ENCODE measurements around the gene CCSAP. TPM values are rescaled to one million over a fixed set of nuclear protein-coding genes. Genes with fewer than 3 reads are reported as not detected.

The CCSAP gene
- 10.0 and 11.1 TPM in 2 replicates for total RNA-seq (2022)
- Bru-seq, nascent RNA, result percentile 70 among the genes with signal in this experiment
- percentile 70 among the genes with signal in this experiment for BruChase-seq, experiment 1, labeled RNA remaining after a 6-hour chase
- percentile 85 among the genes with signal in this experiment for BruChase-seq, experiment 2, labeled RNA remaining after a 2-hour chase
- long read RNA-seq, full-length matches to known transcripts, result 9 of 13 reads
- long read RNA-seq, partial matches to known transcripts, result 0 of 13 reads
- long read RNA-seq, other reads (novel, unspliced or antisense), result 4 of 13 reads

- Mint-ChIP-seq H3K27me3 (ENCODE audit: unreplicated experiment) (peaks cover 47% of the 10 kb centered on the region), H3K9me3 (ENCODE audit: low read depth, unreplicated experiment) (peaks cover 2% of the 10 kb centered on the region), H3K27ac (ENCODE audit: unreplicated experiment) (peak within 1 kb of the TSS; percentile 72), H3K36me3 (ENCODE audit: insufficient read depth, unreplicated experiment) (peaks cover 27% of the 10 kb centered on the region), H3K4me3 (ENCODE audit: low read depth, unreplicated experiment) (peak within 1 kb of the TSS; percentile 83), H3K4me1 (ENCODE audit: low read depth, unreplicated experiment) (peaks cover 24% of the 10 kb centered on the region)
- TF ChIP-seq CTCF (IDR thresholded peaks at IDR 0.05; ENCODE audit: unreplicated experiment), result no peak
- intact Hi-C loops (cut with micrococcal nuclease; ENCODE audit: unreplicated experiment), result no loop called here
- CTCF ChIA-PET, result no interaction called here
- peak; percentile 51 for DNase-seq
- no TSS peak for BruUV-seq (replicated peaks)
Observed at GRCh38 chr1:229342656-229343569, at the start of gene CCSAP. CCSAP (minus strand) TSS chr1:229343047; CDS start chr1:229342465, 582 bp downstream.

GRCh38 chr1:229390130-229390529 lies 47.3 kb upstream of the CCSAP start:
- Mint-ChIP-seq H3K27ac (ENCODE audit: unreplicated experiment) (no peak overlapping the region), H3K9me3 (ENCODE audit: low read depth, unreplicated experiment) (peaks cover 3% of the 10 kb centered on the region), H3K27me3 (ENCODE audit: unreplicated experiment) (peaks cover 26% of the 10 kb centered on the region), H3K36me3 (ENCODE audit: insufficient read depth, unreplicated experiment) (no peaks in the 10 kb centered on the region), H3K4me1 (ENCODE audit: low read depth, unreplicated experiment) (peaks cover 10% of the 10 kb centered on the region), H3K4me3 (ENCODE audit: low read depth, unreplicated experiment) (no peak overlapping the region)
- no peak for TF ChIP-seq CTCF (IDR thresholded peaks at IDR 0.05; ENCODE audit: unreplicated experiment)
- BruUV-seq (replicated peaks), result no TSS peak
- no peak for DNase-seq
- CTCF ChIA-PET, result no interaction called here
- intact Hi-C loops (cut with micrococcal nuclease; ENCODE audit: unreplicated experiment), result no loop called here

- DNase-seq, result no peak
- Mint-ChIP-seq H3K36me3 (ENCODE audit: insufficient read depth, unreplicated experiment) (no peaks in the 10 kb centered on the region), H3K27ac (ENCODE audit: unreplicated experiment) (no peak overlapping the region), H3K4me3 (ENCODE audit: low read depth, unreplicated experiment) (no peak overlapping the region), H3K27me3 (ENCODE audit: unreplicated experiment) (peaks cover 20% of the 10 kb centered on the region), H3K9me3 (ENCODE audit: low read depth, unreplicated experiment) (peaks cover 3% of the 10 kb centered on the region), H3K4me1 (ENCODE audit: low read depth, unreplicated experiment) (peaks cover 10% of the 10 kb centered on the region)
- intact Hi-C loops (cut with micrococcal nuclease; ENCODE audit: unreplicated experiment), result no loop called here
- no peak for TF ChIP-seq CTCF (IDR thresholded peaks at IDR 0.05; ENCODE audit: unreplicated experiment)
- BruUV-seq (replicated peaks), result no TSS peak
- CTCF ChIA-PET, result no interaction called here
Observed at GRCh38 chr1:229388897-229389580, 46.2 kb upstream of the CCSAP start.

- BruUV-seq (replicated peaks), result no TSS peak
- DNase-seq, result no peak
- peaks cover 15% of the 10 kb centered on the region for H3K27me3 Mint-ChIP-seq (ENCODE audit: unreplicated experiment)
- intact Hi-C loops (cut with micrococcal nuclease; ENCODE audit: unreplicated experiment), result no loop called here
- TF ChIP-seq CTCF (IDR thresholded peaks at IDR 0.05; ENCODE audit: unreplicated experiment), result no peak
- H3K36me3 Mint-ChIP-seq (ENCODE audit: insufficient read depth, unreplicated experiment), result no peaks in the 10 kb centered on the region
- CTCF ChIA-PET, result no interaction called here
- H3K4me3 Mint-ChIP-seq (ENCODE audit: low read depth, unreplicated experiment), result no peak overlapping the region
- no peak overlapping the region for H3K27ac Mint-ChIP-seq (ENCODE audit: unreplicated experiment)
- H3K4me1 Mint-ChIP-seq (ENCODE audit: low read depth, unreplicated experiment), result peaks cover 10% of the 10 kb centered on the region
- peaks cover 3% of the 10 kb centered on the region for H3K9me3 Mint-ChIP-seq (ENCODE audit: low read depth, unreplicated experiment)
Observed at GRCh38 chr1:229385853-229386456, 43.1 kb upstream of the CCSAP start.
